Adipose tissue (tissue), 3 donors: ENCODE results near the gene TMEM44. TPM values are rescaled to one million over a fixed set of nuclear protein-coding genes. Genes with fewer than 3 reads are reported as not detected.

Experiments used
- H3K27ac ChIP-seq: one replicate; pipeline ENCODE4 v1.5.1; 2013; ENCODE audit warnings: low read depth, low read length
- WGBS, 3 donors: extraction: QIAGEN DNeasy Blood & Tissue Kit; methylation state at CpG; one replicate each; pipeline ENCODE4 v1.1.7; 2013; 5-methylcytosine and 5-hydroxymethylcytosine counted together
- polyA plus RNA-seq, 3 donors: library from polyadenylated mRNA; stranded (reverse); fragments of 200-250 nt; gene quantifications; one replicate each; pipeline ENCODE4 v1.2.3, GENCODE V29; 2013
- donor health status: healthy with polysubstance abuse.
- donor health status: Bipolar disorder and iron deficiency.
- donor health status: healthy.

TMEM44 gene
- polyA plus RNA-seq, 3 donors = 2.3 to 18.2 (median 9.1) TPM

DNA sequence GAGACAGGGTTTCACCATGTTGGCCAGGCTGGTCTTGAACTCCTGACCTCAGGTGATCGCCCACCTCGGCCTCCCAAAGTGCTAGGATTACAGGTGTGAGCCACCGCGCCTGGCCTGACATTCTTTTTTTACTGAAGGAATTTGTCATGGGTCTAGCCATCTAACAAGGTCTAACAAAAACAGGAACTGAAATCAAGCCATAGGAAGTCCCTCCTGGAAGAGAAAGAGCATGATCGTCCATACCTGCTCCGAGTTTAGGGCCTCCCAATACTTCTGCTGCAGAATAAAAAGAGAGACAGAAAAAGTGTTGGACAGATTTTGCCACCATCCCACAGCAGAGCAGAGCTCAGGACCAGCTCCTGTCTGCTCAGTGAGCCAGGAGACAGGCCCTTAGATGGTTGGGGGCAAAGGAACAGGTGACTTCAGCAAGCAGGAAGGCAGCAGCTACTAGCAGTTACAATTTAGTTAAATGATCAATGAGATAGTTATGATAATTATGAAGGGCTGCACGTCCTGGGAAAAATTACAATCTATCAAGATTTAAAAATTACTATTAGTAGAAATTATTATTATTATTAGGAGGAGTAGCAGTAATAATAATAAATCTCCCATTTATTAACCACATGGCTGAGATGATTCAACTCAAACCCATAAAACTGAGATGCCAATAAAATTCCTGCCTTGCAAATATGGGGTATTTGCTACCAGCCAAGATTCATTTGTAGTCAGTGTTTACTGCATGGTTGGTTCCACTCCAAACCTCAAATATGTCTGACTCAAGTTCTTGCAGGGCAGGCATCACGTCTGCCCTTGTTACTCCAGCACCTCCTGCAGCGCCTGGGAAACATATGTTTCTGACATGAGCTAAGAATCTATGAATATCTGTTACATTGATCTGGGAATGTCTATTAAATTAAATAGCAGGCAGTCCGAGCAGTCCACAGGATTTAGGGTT is 40.1 kb downstream of the TMEM44 start:
- 70 to 78% (median 76%) methylated on average over 10 of the region's 10 CpGs for WGBS, 3 donors
- no peak overlapping the region for H3K27ac ChIP-seq

DNA sequence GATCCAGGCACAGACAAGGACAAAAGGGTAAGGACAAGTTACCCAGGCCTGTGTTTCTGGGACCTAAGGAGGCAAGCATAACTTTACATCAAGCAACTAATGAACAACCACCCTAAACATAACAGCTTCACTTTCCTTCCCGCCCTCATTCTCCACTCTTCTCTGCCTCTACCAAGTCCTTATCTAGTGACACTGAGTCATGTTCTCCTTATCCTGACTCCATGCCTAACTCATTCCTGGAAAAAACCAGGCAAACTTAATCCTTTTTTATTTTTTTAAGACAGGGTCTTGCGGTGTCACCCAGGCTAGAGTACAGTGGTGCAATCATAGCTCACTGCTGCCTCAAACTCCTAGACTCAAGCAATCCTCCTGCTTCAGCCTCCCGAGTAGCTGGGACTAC is 44.5 kb downstream of the TMEM44 start:
- no peak overlapping the region for H3K27ac ChIP-seq

DNA sequence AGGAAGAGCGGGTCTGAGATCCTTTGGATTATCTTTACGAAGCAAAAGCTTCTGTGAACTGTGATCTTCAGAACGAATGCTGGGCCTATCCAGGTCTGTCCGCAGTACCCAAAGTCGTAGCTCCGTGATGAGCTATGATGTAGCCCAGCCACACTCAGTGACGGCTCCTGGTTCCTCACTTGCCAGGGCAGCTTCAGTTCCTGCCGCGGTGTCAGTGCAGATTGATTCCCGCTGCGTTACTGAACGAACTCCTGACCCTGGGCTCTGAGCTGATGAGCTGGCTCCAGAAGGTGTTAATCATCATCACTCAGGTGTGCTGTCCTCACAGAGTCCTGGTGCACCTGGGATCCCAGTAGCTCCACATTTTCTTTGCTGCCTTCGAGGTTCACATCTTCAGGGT is 45.0 kb downstream of the TMEM44 start:
- 82 to 93% (median 92%) methylated on average over 13 of the region's 13 CpGs for WGBS, 3 donors
- no peak overlapping the region for H3K27ac ChIP-seq

More for the DNA sequence above, 44.5 kb downstream of the TMEM44 start:
- WGBS, 3 donors = 91 to 100% (median 92%) methylated on average over 3 of the region's 3 CpGs

DNA sequence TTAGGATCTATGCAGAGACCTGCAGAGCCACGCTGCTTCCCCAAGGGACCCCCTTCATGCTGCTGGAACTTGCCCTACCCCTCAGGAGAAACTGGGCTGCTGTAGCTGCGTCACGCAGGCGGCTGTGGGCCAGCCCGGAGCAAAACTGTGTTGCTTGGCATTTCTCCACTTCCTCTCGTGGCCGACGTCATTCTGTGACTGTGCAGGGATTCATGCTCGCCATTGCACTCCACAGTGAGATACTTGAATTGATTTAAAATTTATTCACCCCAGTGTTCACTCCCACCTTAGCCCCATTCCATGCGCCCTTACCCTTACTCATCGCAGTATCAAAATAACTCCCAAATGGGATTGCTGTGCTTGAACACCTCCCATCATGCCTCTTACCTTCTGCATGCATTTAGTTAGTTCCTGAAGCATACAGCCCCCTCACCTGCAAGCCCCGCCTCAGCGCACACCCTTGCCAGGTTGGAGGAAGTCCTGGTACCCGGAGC is 45.7 kb downstream of the TMEM44 start:
- 54 to 91% (median 56%) methylated on average over 14 of the region's 14 CpGs for WGBS, 3 donors
- H3K27ac ChIP-seq = no peak overlapping the region

DNA sequence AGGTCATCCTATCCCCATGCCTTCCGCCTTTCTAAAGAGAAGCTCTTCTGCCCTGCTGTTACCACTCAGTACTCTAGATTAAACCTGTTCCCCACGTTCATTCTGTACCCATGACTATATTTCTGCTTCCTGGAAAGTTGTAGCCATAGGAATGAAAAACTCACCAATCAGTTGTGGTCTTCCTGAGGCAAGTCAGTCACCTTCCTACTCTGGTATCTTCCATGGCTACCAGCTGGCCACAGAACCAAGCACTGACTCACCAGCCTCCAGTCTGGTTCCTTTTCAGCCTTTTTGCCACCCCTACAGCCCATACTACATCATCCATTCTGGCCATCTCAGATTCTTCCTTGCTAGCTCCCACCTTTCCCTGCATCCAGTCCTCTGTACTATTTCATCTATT is 46.4 kb downstream of the TMEM44 start:
- 47 to 81% (median 71%) methylated on average over 2 of the region's 2 CpGs for WGBS, 3 donors
- no peak overlapping the region for H3K27ac ChIP-seq

DNA sequence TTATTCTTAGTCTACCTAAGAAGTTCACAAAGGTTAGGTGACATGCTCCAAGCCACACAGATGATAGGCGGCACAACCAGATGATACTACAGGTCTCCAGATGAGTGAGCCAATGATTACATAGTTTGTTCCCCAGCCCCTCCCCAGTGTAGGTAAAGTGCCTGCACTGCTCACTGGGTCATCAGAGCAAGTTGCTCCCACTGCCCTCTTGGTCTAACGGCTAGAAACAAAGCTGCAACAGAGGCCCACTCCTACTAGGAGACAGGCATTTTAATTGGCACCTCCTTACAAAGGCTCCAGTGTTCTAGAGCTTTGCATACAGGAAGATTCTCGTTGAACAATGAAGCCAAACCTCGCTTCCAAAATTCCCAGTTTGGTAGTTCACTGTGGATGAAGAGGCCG is 47.3 kb downstream of the TMEM44 start:
- WGBS, 3 donors = 68 to 89% (median 80%) methylated on average over 5 of the region's 5 CpGs
- H3K27ac ChIP-seq = no peak overlapping the region

DNA sequence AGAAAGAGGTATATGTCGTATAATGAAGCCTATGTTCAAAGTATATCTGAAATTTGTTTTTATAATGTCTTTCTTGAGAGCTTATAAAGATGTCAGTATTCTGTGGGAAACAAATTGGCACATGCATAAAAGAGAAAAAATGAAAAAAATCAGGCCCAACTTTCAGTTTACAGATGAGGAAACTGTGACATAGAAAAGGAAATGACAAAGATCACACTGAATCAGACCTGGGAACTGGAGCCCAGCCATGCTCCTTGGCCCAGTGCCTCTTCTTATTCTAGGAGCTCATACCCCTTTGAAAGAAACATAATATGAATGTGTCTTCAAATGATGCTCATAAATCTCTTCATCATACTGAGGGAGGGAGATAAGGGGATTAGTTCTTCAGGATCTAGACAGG is 48.4 kb downstream of the TMEM44 start:
- H3K27ac ChIP-seq = no peak overlapping the region
- 92 to 99% (median 98%) methylated on average over 1 of the region's 1 CpG for WGBS, 3 donors

DNA sequence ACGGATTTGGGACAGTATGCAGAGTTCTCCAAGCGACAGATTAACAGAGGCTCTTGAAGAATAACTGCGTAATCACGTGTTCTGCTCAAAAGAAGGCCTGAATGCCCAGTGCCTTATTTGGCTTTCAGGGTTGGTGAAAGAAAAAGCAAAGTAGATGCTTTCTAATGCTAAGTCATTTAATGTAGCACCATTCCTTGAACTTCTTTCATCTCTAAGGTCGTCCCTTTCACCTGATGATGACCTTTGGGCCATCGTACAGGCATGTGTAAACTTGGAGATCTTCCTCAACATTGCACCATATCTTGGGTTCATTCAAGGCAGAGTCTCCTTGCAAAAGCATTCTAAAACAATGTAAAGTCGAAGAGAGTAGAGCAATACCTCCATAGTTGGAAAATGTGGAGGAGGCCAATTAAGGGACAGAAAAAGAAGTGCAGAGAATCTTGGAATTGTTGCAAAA is 48.9 kb downstream of the TMEM44 start:
- H3K27ac ChIP-seq = peak overlapping the region; percentile 70
- 12 to 23% (median 19%) methylated on average over 7 of the region's 7 CpGs for WGBS, 3 donors

DNA sequence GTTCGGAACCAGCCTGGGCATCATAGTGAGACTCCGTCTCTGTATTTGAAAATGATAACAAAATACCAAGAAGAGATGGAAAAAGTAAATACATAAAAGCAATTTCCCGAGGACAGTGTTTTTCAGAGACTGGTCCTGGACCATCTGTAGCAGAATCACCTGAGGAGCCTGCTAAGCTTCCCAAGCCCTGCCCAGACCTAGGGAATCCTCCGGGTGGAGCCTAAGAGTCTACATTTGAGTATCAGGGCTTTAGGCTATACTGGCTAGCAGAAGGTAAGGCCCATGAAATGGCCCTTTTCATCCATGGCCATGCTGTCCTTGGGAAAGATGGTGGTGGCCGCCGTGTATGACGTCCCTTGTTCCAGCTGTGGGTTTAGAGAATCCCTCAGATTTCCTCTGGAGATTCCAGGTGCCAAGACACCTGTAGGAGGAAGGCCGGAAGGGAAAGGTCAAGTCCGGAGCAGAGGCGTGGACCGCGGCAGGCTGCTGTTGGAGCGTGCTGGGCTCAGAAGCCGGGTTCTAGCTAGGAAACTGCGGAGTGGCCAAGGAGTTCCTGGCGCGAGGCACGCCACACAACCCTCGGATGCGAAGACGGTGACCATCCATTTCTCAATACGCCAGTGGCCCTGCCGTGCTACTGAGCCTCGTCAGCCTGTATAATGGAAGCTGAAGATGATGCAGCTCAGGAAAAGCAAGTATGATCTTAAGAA is 50.9 kb downstream of the TMEM44 start:
- WGBS, 3 donors = 94 to 95% (median 95%) methylated on average over 24 of the region's 24 CpGs
- H3K27ac ChIP-seq = no peak overlapping the region

DNA sequence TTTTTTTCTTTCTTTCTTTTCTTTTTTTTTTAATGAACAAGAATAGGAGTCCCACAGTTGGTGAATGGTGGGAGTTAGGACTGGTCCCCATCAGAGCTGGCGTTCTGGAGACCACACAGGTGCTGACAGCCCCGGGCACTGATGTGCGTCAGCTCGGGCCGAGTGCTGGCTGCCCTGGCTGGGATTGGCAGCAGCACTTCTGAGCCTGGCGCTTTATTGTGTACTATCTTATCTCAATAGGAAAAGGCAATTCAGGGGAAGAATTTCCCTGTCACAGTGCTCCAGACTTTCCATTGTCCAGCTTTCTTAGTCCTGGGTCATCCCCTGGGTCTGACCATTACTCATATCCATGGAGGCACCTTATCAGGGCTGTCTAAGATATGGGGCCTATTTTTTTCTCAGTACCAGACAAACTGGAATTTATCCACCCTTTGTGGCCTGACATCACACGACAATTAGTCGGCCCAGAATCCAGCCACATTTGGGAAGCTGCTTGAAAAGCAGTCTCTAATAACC is 54.1 kb downstream of the TMEM44 start:
- no peak overlapping the region for H3K27ac ChIP-seq

DNA sequence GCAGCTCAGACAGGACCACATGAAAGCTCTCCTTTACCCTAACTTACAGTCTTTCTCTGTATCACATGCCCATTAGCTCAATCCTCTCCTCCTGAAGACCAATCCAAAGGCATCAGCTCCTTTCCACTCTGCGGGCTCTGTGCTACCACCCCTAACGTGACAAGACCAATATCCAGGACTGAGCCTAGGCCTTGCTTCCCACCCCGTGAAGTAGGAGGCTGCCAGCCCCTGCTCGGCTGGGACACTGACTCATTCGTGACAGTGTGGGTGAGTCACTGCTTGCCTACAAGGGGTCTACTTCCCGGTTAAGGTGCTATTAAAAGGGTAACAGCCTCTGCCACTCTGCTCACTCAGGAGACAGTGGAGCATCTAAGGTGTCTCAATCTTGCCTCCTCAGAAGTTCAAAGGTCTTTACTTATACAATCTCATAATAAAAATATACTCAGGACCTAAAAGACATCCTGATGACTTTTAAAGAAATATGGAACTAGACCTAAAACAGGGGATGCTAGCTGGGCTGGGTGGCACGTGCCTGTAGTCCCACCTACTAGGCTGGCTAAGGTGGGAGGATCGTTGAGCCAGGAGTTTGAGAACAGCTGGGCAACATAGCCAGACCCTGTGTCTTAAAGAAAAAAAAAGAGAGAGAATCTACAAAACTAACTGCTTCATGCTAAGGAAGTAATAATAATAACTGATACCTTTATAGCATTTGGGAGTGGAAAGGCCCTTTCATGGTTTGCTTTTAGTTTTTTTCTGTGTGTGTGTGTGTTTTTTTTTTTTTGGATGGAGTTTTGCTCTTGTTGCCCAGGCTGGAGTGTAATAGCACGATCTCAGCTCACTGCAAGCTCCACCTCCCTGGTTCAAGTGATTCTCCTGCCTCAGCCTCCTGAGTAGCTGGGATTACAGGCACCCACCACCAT is 55.0 kb downstream of the TMEM44 start:
- WGBS, 3 donors = 54 to 70% (median 62%) methylated on average over 9 of the region's 9 CpGs
- H3K27ac ChIP-seq = no peak overlapping the region

More for the DNA sequence above, 54.1 kb downstream of the TMEM44 start:
- WGBS, 3 donors = 51 to 79% (median 61%) methylated on average over 8 of the region's 8 CpGs

DNA sequence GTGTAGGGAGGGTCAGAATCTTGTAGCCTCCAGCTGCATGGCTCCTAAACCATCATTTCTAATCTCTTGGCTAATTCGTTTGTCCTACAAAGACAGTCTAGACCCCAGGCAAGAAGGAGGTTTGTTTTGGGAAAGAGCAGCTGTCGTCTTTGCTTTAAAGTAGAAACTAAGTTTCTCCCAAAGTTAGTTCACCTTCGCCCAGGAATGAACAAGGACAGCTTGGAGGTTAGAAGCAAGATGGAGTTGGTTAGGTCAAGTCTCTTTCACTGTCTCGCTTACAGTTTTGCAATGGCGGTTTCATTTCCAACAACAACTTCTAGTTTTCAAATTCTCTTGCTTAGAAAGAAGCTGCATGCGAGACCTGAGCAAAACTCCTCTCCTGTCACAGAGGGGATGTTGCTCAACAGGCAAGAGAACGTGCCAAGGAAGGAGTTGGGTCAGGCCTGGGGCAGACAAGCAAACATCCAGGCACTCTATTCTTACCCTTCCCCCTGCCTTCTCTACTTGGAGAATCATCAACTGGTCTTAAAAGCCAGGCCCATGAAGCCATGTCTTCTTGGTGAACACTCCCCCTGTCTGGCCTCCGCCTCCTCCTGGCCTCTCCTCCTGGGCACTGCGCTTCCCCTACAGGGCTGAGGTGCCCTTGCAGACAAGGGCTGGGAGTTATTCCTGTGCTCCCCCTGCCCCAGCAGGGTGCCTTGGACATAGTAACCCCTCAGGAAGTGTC is 57.6 kb downstream of the TMEM44 start:
- peak overlapping the region; percentile 11 for H3K27ac ChIP-seq
- 50 to 84% (median 58%) methylated on average over 9 of the region's 9 CpGs for WGBS, 3 donors

DNA sequence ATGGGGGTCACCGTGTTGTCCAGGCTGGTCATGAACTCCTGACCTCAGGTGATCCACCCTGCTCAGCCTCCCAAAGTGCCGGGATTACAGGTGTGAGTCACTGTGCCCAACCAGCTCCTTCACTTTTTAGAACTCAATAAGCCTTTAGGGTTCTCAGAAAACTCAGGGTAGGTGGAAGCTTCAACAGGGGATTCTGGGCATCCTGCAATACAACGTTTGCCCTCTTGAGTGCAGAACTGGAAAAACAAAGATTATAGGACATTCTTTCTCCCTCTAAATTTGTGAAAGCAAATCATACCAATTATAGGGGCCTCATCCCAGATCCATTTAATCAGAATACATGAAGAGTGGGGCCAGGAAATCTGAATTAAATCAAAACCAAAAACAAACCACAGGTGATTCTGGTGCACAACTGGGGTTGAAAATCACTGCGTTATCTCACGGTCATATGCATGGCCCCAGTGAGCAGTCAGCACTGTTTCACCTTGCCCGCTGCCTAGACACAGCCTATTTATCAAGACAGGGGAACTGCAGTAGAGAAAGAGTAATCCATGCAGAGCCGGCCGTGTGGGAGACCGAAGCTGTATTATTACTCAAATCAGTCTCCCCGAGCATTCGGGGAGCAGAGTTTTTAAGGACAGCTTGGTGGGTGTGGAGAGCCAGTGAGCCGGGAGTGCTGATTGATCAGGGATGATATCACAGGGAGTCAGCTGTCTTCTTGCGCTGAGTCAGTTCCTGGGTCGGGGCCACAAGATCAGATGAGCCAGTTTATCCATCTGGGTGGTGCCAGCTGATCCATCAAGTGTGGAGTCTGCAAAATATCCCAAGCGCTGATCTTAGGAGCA is 58.4 kb downstream of the TMEM44 start:
- 56 to 66% (median 60%) methylated on average over 15 of the region's 15 CpGs for WGBS, 3 donors
- H3K27ac ChIP-seq = no peak overlapping the region

DNA sequence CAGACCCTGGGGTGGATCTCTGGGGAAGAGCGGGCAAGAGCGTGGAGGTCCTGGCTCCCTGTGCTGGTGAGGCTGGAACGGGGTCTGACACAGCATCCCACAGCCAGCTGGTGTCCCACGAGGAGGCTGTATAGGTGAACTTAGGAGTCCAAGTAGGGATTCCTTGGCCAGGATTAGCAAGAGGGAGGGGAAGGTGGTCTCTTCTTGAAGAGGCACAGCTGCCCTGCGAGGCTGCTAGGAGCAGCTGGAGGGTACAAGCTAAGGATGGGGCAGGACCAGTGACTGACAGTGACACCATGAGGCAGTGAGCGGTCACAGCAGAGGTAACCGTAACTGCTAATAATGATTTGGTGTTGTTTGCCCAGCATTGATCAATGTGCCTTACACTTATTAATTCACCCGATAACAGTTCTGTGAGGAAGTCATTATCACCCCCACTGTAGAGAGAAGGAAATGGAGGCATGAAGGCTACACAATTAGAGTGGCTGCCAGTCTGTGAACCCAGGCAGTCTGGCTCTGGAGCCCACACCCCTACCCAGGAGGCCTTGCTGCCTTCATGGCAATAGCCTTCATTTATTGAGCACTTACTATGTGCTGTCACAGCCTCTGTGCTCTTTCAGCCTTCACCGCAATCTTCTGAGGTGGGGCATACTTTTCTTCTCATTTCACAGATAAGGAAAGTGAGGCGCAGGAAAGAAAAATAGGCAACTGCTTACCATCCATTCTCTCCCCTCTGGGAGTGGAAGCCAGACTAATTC is 59.4 kb downstream of the TMEM44 start:
- 55 to 73% (median 72%) methylated on average over 10 of the region's 10 CpGs for WGBS, 3 donors
- no peak overlapping the region for H3K27ac ChIP-seq

DNA sequence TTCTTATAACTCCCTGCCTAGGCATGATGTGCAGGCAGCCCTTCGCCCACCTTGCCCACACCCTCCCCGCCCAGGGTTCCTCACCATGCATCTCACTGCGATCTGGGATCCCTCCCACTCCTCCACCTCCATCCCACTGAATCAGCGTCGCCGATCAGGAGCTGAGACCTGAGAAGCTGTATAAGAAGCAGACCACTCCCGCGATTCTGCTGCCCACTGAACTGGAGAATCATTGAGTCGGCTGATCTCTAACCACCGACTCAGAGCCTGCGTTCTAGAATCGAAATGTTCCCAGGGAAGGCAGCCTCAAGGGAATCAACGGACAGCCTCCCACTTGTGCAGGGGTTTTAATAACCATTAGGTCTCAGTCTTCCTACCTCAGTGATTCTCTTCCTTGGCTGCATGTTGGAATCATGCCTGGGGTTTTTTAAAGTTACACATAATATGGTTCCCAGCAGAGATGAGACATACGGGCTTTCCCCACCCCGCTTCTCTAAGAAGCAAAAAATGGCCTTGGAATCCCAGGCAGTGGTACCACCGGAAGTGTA is 60.2 kb downstream of the TMEM44 start:
- 76 to 89% (median 87%) methylated on average over 16 of the region's 16 CpGs for WGBS, 3 donors

More for the DNA sequence above, 60.2 kb downstream of the TMEM44 start:
- H3K27ac ChIP-seq = no peak overlapping the region
